K562 (cell line): ENCODE measurements around the gene RPP25. TPM values are rescaled to one million over a fixed set of nuclear protein-coding genes. Genes with fewer than 3 reads are reported as not detected.

ENCODE experiments used
- C11orf30 ChIP-seq: fragments of 450-650 bp; IDR thresholded peaks from 2 replicates; pipeline ENCODE4 v1.6.1; 2016; ENCODE audit warnings: low read depth, mild to moderate bottlenecking
- CBFB ChIP-seq: sonication (generic); formaldehyde crosslinking; IDR thresholded peaks from 2 replicates; pipeline ENCODE4 v1.4.0; 2020; ENCODE audit warnings: mild to moderate bottlenecking, missing genetic modification reagents
- CREB5 ChIP-seq: fragments of 250-450 bp; sonication (Bioruptor Pico); IDR thresholded peaks from 2 replicates; pipeline ENCODE4 v1.5.0; 2020; ENCODE audit warnings: mild to moderate bottlenecking
- GATAD2A ChIP-seq: fragments of 450-650 bp; IDR thresholded peaks from 2 replicates; pipeline ENCODE4 v1.6.1; 2017
- IFI16 ChIP-seq: fragments of 250-450 bp; sonication (Bioruptor Pico); IDR thresholded peaks from 2 replicates; pipeline ENCODE4 v2.1.2; 2022; ENCODE audit warnings: mild to moderate bottlenecking, inconsistent platforms
- KLF13 ChIP-seq: fragments of 450-650 bp; IDR thresholded peaks from 2 replicates; pipeline ENCODE4 v1.6.1; 2016; ENCODE audit warnings: missing genetic modification characterization, low read depth, mild to moderate bottlenecking, missing compliant biosample characterization, moderate library complexity, borderline replicate concordance
- KLF16 ChIP-seq: IDR thresholded peaks from 2 replicates; pipeline ENCODE4 v1.6.1; 2016; ENCODE audit warnings: antibody characterized with exemption
- MNT ChIP-seq, 2 experiments: fragments of 450-650 bp; conservative IDR thresholded peaks; 2 replicates each; pipeline ENCODE4 v1.6.1; 2017; ENCODE audit warnings: mild to moderate bottlenecking in 2 of 2, moderate library complexity in 2 of 2
- MYC ChIP-seq, 2 experiments: fragments of 250-450 bp in 1 of 2; sonication (Bioruptor Pico) in 1 of 2; IDR thresholded peaks; 2 replicates each; pipeline versions ENCODE4 v1.5.1 to v1.6.1; 2012 to 2021; ENCODE audit warnings: low read depth in 2 of 2, borderline replicate concordance in 1 of 2, improper control_type of control experiment in 1 of 2, low read length in 1 of 2, mild to moderate bottlenecking in 1 of 2, moderate library complexity in 1 of 2
- NCOA2 ChIP-seq, 2 experiments: fragments of 450-650 bp; IDR thresholded peaks; 2 replicates each; pipeline ENCODE4 v1.6.1; 2018; ENCODE audit warnings: mild to moderate bottlenecking in 2 of 2, moderate library complexity in 1 of 2; ENCODE audit not compliant: partially characterized antibody in 2 of 2
- NFE2L1 ChIP-seq: fragments of 450-650 bp; IDR thresholded peaks from 2 replicates; pipeline ENCODE4 v1.6.1; 2016; ENCODE audit warnings: missing genetic modification characterization, low read depth, mild to moderate bottlenecking, missing compliant biosample characterization, moderate library complexity, borderline replicate concordance
- RBM22 ChIP-seq: fragments of 200-400 bp; formaldehyde crosslinking; IDR thresholded peaks from 2 replicates; pipeline ENCODE4 v1.6.1; 2018; ENCODE audit warnings: low read length, low read depth; ENCODE audit not compliant: poor library complexity, severe bottlenecking
- RUNX1 ChIP-seq: sonication (generic); IDR thresholded peaks from 2 replicates; pipeline ENCODE4 v1.6.1; 2016; ENCODE audit warnings: antibody characterized with exemption, low read depth
- SP1 ChIP-seq: sonication (generic); formaldehyde crosslinking; IDR thresholded peaks from 2 replicates; pipeline ENCODE4 v1.8.1; 2022; ENCODE audit warnings: mild to moderate bottlenecking, missing genetic modification reagents
- TFAM ChIP-seq: fragments of 250-450 bp; sonication (Bioruptor Pico); conservative IDR thresholded peaks from 2 replicates; pipeline ENCODE4 v1.5.0; 2021; ENCODE audit warnings: mild to moderate bottlenecking, moderate library complexity
- THAP12 ChIP-seq: fragments of 250-450 bp; sonication (Bioruptor Pico); IDR thresholded peaks from 2 replicates; pipeline ENCODE4 v1.9.0; 2021; ENCODE audit warnings: mild to moderate bottlenecking, inconsistent platforms
- THRA ChIP-seq: fragments of 450-650 bp; IDR thresholded peaks from 2 replicates; pipeline ENCODE4 v1.6.1; 2017; ENCODE audit warnings: mild to moderate bottlenecking, moderate library complexity
- ZBED1 ChIP-seq: IDR thresholded peaks from 2 replicates; pipeline ENCODE4 v1.6.1; 2014
- ZBTB1 ChIP-seq: sonication (generic); formaldehyde crosslinking; IDR thresholded peaks from 2 replicates; pipeline ENCODE4 v1.8.1; 2023; ENCODE audit warnings: missing genetic modification reagents, low read depth, mild to moderate bottlenecking, borderline replicate concordance
- ZFPM2 ChIP-seq: fragments of 250-450 bp; sonication (Bioruptor Pico); IDR thresholded peaks from 2 replicates; pipeline ENCODE4 v1.5.1; 2022; ENCODE audit warnings: mild to moderate bottlenecking
- ZNF12 ChIP-seq: sonication (generic); formaldehyde crosslinking; IDR thresholded peaks from 2 replicates; pipeline ENCODE4 v1.4.0; 2020; ENCODE audit warnings: mild to moderate bottlenecking, missing genetic modification reagents
- polyA plus RNA-seq, 8 experiments: library from polyadenylated mRNA; depleted of rRNA in 4 of 8; stranded (reverse) in 5 of 8; unstranded in 3 of 8; fragments of >200 nt; fragmentation: Nextera tagmentation in 2 of 8; fragmentation: Illumina TruSeq in 1 of 8; extraction: Ambion mirVana in 2 of 8; extraction: Trizol in 1 of 8; gene quantifications; 2 replicates each; pipeline versions ENCODE4 v1.2.1 to v1.2.3, GENCODE V29; 2011 to 2014; ENCODE audit warnings: inconsistent platforms in 1 of 8, missing spikeins in 1 of 8
- total RNA-seq, 7 experiments: library from RNA; depleted of rRNA in 6 of 7; stranded (reverse); fragments of >200 nt in 6 of 7; fragmentation: Illumina TruSeq in 2 of 7; extraction: Trizol in 2 of 7; gene quantifications; 2 replicates each; pipeline versions ENCODE4 v1.2.1 to v1.2.3, GENCODE V29; 2011 to 2021; ENCODE audit warnings: low replicate concordance in 1 of 7

RPP25 gene
- total and polyA plus RNA-seq, 9 of the 15 experiments (the other 6 are each of a cell fraction or from before 2014, with no cell fraction given): 1.1 to 12.3 (median 5.6) TPM

- no peak for TF ChIP-seq KLF13 (tag)
- no peak for TF ChIP-seq ZFPM2 (CRISPR knock-in tag)
- 0 out of 2 replicates have a peak, but pooled peaks have one; percentile 8 for TF ChIP-seq THAP12
- peak; percentile 76; the same call in 1 of the 2 replicates for TF ChIP-seq ZNF12 (CRISPR knock-in tag)
- TF ChIP-seq KLF16: peak; percentile 60; the same call in 1 of the 2 replicates
- TF ChIP-seq MYC (IDR thresholded peaks at IDR 0.05; ENCODE audit: low read depth, low read length): peak; percentile 94
- TF ChIP-seq MYC (CRISPR knock-in tag; IDR thresholded peaks at IDR 0.05; ENCODE audit: borderline replicate concordance, low read depth): peak; percentile 59; the same call in 1 of the 2 replicates
- TF ChIP-seq SP1 (CRISPR knock-in tag): peak; percentile 67; the same call in 1 of the 2 replicates
- TF ChIP-seq RBM22: peak; percentile 85
- TF ChIP-seq CBFB (CRISPR knock-in tag): peak; percentile 63; the same call in 1 of the 2 replicates
- peak; percentile 87; the same call in 1 of the 2 replicates for TF ChIP-seq ZBTB1 (CRISPR knock-in tag)
- no peak for TF ChIP-seq THRA
- no peak for TF ChIP-seq TFAM (CRISPR knock-in tag)
- TF ChIP-seq IFI16 (CRISPR knock-in tag): no peak
- no peak for TF ChIP-seq RUNX1
- TF ChIP-seq ZBED1: 0 out of 2 replicates have a peak, but pooled peaks have one; percentile 18
- peak; percentile 75 for TF ChIP-seq C11orf30
- TF ChIP-seq GATAD2A: peak; percentile 80; the same call in 1 of the 2 replicates
- no peak for TF ChIP-seq CREB5 (CRISPR knock-in tag)
- TF ChIP-seq NFE2L1 (tag): no peak
- peak; percentile 65 to 89; a peak in 3 of 4 replicates for TF ChIP-seq MNT (conservative IDR thresholded peaks at IDR 0.05)
- no peak for TF ChIP-seq NCOA2 (IDR thresholded peaks at IDR 0.05; ENCODE audit: partially characterized antibody in 2 of 2)
These were observed 18.8 kb downstream of the RPP25 start, which contains the start of gene COX5A (continued) for GRCh38 chr15:74937590-74938371.
